GM23338 (cell line): ENCODE data around the gene PSMD10. TPM values are rescaled to one million over a fixed set of nuclear protein-coding genes. Genes with fewer than 3 reads are reported as not detected.

Experiments
- ATAC-seq: fragments of 200-7000 bp; cut with Tn5 transposase; 3 replicates; pipeline ENCODE4 v1.9.1; 2020
- DNase-seq: peaks from one replicate; pipeline ENCODE4 v3.0.0-alpha.2; 2015; ENCODE audit warnings: low spot score
- H2AFZ ChIP-seq: fragments of 200-600 bp; sonication (generic); 2 replicates; pipeline ENCODE4 v1.8.0; 2016; ENCODE audit warnings: antibody characterized with exemption, mild to moderate bottlenecking, moderate library complexity
- H3F3A ChIP-seq: fragments of 200-600 bp; sonication (generic); replicated peaks from 2 replicates; pipeline ENCODE4 v1.8.0; 2017; ENCODE audit warnings: antibody characterized with exemption, mixed run types, low read depth
- H3K27ac ChIP-seq: fragments of 200-600 bp; sonication (generic); 2 replicates; pipeline ENCODE4 v1.6.1; 2016; ENCODE audit warnings: low read depth
- H3K27me3 ChIP-seq: fragments of 200-600 bp; sonication (generic); 2 replicates; pipeline ENCODE4 v1.8.0; 2016; ENCODE audit warnings: mild to moderate bottlenecking, mixed run types, moderate library complexity; ENCODE audit not compliant: insufficient read depth
- H3K36me3 ChIP-seq: fragments of 200-600 bp; sonication (generic); 2 replicates; pipeline ENCODE4 v1.8.0; 2016; ENCODE audit warnings: mild to moderate bottlenecking; ENCODE audit not compliant: insufficient read depth
- H3K4me1 ChIP-seq: fragments of 200-600 bp; sonication (generic); 2 replicates; pipeline ENCODE4 v1.8.0; 2016; ENCODE audit warnings: mild to moderate bottlenecking, moderate library complexity; ENCODE audit not compliant: insufficient read depth
- H3K4me2 ChIP-seq: fragments of 200-600 bp; sonication (generic); 2 replicates; pipeline ENCODE4 v1.7.1; 2017; ENCODE audit warnings: mixed run types
- H3K4me3 ChIP-seq: fragments of 200-600 bp; sonication (generic); 2 replicates; pipeline ENCODE4 v1.6.1; 2016; ENCODE audit warnings: mixed run types
- H3K79me2 ChIP-seq: fragments of 200-600 bp; sonication (generic); replicated peaks from 2 replicates; pipeline ENCODE4 v1.8.0; 2017; ENCODE audit warnings: mild to moderate bottlenecking; ENCODE audit not compliant: insufficient read depth
- H3K9me2 ChIP-seq: fragments of 200-600 bp; sonication (generic); 2 replicates; pipeline ENCODE4 v1.8.0; 2017; ENCODE audit not compliant: insufficient read depth
- H4K20me1 ChIP-seq: fragments of 200-600 bp; sonication (generic); replicated peaks from 2 replicates; pipeline ENCODE4 v1.8.0; 2017; ENCODE audit warnings: mild to moderate bottlenecking; ENCODE audit not compliant: insufficient read depth
- H3K27ac Mint-ChIP-seq: 2 replicates; pipeline ENCODE4 v1.8.0; 2020; ENCODE audit warnings: inconsistent platforms, mild to moderate bottlenecking, moderate library complexity, mixed read lengths
- H3K27me3 Mint-ChIP-seq: 3 replicates; pipeline ENCODE4 v1.8.0; 2022; ENCODE audit warnings: low read depth, mild to moderate bottlenecking, moderate library complexity, mixed read lengths, inconsistent platforms; ENCODE audit not compliant: insufficient read depth, poor library complexity
- H3K36me3 Mint-ChIP-seq: 3 replicates; pipeline ENCODE4 v1.8.0; 2021; ENCODE audit warnings: low read depth, mild to moderate bottlenecking, inconsistent platforms, moderate library complexity, mixed read lengths
- H3K4me1 Mint-ChIP-seq: 3 replicates; pipeline ENCODE4 v1.8.0; 2020; ENCODE audit warnings: mild to moderate bottlenecking, inconsistent platforms, mixed read lengths
- H3K4me3 Mint-ChIP-seq: 3 replicates; pipeline ENCODE4 v1.8.0; 2021; ENCODE audit warnings: moderate library complexity, mild to moderate bottlenecking, inconsistent platforms, mixed read lengths
- H3K9me3 Mint-ChIP-seq: 3 replicates; pipeline ENCODE4 v1.8.0; 2020; ENCODE audit warnings: moderate library complexity, mild to moderate bottlenecking, inconsistent platforms, mixed read lengths
- CREB1 ChIP-seq: fragments of 250-450 bp; sonication (Bioruptor Pico); IDR thresholded peaks from 2 replicates; pipeline ENCODE4 v1.5.0; 2020; ENCODE audit warnings: low read depth, mild to moderate bottlenecking, moderate library complexity
- EZH2 ChIP-seq: fragments of 200-600 bp; sonication (generic); IDR thresholded peaks from one replicate; pipeline ENCODE4 v1.8.0; 2017; ENCODE audit warnings: antibody characterized with exemption, mild to moderate bottlenecking, low read depth; ENCODE audit not compliant: unreplicated experiment
- EZH2phosphoT487 ChIP-seq: fragments of 200-600 bp; sonication (generic); IDR thresholded peaks from one replicate; pipeline ENCODE4 v1.8.1; 2018; ENCODE audit warnings: antibody characterized with exemption; ENCODE audit not compliant: unreplicated experiment
- JUNB ChIP-seq: IDR thresholded peaks from one replicate; pipeline ENCODE4 v1.6.1; 2016; ENCODE audit warnings: antibody characterized with exemption; ENCODE audit not compliant: unreplicated experiment
- NANOG ChIP-seq: IDR thresholded peaks from 2 replicates; pipeline ENCODE4 v1.6.1; 2016; ENCODE audit warnings: antibody characterized with exemption, borderline replicate concordance
- POLR2AphosphoS5 ChIP-seq: IDR thresholded peaks from 2 replicates; pipeline ENCODE4 v1.6.1; 2016; ENCODE audit warnings: antibody characterized with exemption, low read depth
- STAT1 ChIP-seq: IDR thresholded peaks from one replicate; pipeline ENCODE4 v1.6.1; 2016; ENCODE audit warnings: antibody characterized with exemption; ENCODE audit not compliant: unreplicated experiment
- ZNF114 ChIP-seq: fragments of 250-450 bp; sonication (Bioruptor Pico); IDR thresholded peaks from 2 replicates; pipeline ENCODE4 v1.5.0; 2020; ENCODE audit warnings: mild to moderate bottlenecking, moderate library complexity
- ZNF331 ChIP-seq: fragments of 250-450 bp; sonication (Bioruptor Pico); IDR thresholded peaks from 2 replicates; pipeline ENCODE4 v1.5.0; 2020; ENCODE audit warnings: low read depth, mild to moderate bottlenecking, moderate library complexity
- polyA plus RNA-seq: library from polyadenylated mRNA; unstranded; fragments of >200 nt; fragmentation: Nextera tagmentation; extraction: Ambion mirVana; gene quantifications from 2 replicates; pipeline ENCODE4 v1.2.1, GENCODE V29; 2016
- total RNA-seq: library from RNA; depleted of rRNA; stranded (reverse); fragments of >200 nt; shearing (Covaris generic); gene quantifications from 2 replicates; pipeline ENCODE4 v1.2.3, GENCODE V29; 2014
- TF ChIP-seq, protein P1 (sequence below): IDR thresholded peaks from 2 replicates; pipeline ENCODE4 v1.6.1; 2016; ENCODE audit warnings: antibody characterized with exemption
- TF ChIP-seq, protein P2 (sequence below), 2 experiments: fragments of 200-600 bp in 1 of 2; sonication (generic) in 1 of 2; conservative IDR thresholded peaks; 2 replicates each; pipeline versions ENCODE4 v1.5.1 to v1.6.1; 2016 to 2017; ENCODE audit warnings: antibody characterized with exemption in 2 of 2, low read depth in 2 of 2, mild to moderate bottlenecking in 2 of 2, moderate library complexity in 1 of 2
- TF ChIP-seq, protein P3 (sequence below): IDR thresholded peaks from one replicate; pipeline ENCODE4 v1.6.1; 2018; ENCODE audit warnings: antibody characterized with exemption; ENCODE audit not compliant: unreplicated experiment

Gene PSMD10
- total and polyA plus RNA-seq, 2 experiments from 2014 or later = 53.0 to 61.2 TPM

DNA sequence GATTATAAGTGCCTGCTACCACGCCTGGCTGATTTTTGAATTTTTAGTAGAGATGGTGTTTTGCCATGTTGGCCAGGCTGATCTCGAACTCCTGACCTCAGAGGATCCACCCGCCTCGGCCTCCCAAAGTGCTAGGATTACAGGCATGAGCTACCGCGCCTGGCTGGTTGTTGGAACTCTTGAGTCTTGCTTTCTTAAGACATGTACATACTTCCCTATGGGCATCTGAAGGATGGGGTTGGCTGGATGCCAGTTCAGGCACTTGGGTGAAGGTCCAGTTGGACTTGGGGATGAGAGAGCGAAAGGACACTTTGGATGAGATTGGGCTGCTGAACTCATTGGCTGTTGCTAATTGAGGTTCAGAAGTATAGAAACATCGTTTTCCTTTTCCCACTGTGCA, 40.7 kb upstream of the PSMD10 start:
- no peaks in the 10 kb centered on the region for H3K36me3 ChIP-seq
- Mint-ChIP-seq H3K36me3 (no peaks in the 10 kb centered on the region), H3K9me3 (no peaks in the 10 kb centered on the region), H3K27ac (no peak overlapping the region), H3K4me3 (no peak overlapping the region), H3K27me3 (no peaks in the 10 kb centered on the region), H3K4me1 (peaks cover 3% of the 10 kb centered on the region; the same call in 2 of the 3 replicates)
- no peaks in the 10 kb centered on the region for H3K4me1 ChIP-seq
- H4K20me1 ChIP-seq = no peaks in the 10 kb centered on the region
- ATAC-seq (no peak), DNase-seq (no peak)
- H3K27me3 ChIP-seq = no peaks in the 10 kb centered on the region
- H3K4me2 ChIP-seq = no peak overlapping the region
- TF ChIP-seq POLR2AphosphoS5 (no peak), CREB1 (CRISPR knock-in tag) (no peak), ZNF331 (CRISPR knock-in tag) (no peak), ZNF114 (no peak)
- TF ChIP-seq, protein P1, sequence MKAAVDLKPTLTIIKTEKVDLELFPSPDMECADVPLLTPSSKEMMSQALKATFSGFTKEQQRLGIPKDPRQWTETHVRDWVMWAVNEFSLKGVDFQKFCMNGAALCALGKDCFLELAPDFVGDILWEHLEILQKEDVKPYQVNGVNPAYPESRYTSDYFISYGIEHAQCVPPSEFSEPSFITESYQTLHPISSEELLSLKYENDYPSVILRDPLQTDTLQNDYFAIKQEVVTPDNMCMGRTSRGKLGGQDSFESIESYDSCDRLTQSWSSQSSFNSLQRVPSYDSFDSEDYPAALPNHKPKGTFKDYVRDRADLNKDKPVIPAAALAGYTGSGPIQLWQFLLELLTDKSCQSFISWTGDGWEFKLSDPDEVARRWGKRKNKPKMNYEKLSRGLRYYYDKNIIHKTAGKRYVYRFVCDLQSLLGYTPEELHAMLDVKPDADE = no peak
- TF ChIP-seq, protein P2, sequence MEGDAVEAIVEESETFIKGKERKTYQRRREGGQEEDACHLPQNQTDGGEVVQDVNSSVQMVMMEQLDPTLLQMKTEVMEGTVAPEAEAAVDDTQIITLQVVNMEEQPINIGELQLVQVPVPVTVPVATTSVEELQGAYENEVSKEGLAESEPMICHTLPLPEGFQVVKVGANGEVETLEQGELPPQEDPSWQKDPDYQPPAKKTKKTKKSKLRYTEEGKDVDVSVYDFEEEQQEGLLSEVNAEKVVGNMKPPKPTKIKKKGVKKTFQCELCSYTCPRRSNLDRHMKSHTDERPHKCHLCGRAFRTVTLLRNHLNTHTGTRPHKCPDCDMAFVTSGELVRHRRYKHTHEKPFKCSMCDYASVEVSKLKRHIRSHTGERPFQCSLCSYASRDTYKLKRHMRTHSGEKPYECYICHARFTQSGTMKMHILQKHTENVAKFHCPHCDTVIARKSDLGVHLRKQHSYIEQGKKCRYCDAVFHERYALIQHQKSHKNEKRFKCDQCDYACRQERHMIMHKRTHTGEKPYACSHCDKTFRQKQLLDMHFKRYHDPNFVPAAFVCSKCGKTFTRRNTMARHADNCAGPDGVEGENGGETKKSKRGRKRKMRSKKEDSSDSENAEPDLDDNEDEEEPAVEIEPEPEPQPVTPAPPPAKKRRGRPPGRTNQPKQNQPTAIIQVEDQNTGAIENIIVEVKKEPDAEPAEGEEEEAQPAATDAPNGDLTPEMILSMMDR (conservative IDR thresholded peaks at IDR 0.05; ENCODE audit: low read depth in 2 of 2) = no peak
- H2AFZ ChIP-seq = no peak overlapping the region
- H3K9me2 ChIP-seq = no peaks in the 10 kb centered on the region
- H3F3A ChIP-seq = no peaks in the 10 kb centered on the region
- H3K4me3 ChIP-seq = no peak overlapping the region
- no peak overlapping the region for H3K27ac ChIP-seq
- H3K79me2 ChIP-seq = no peaks in the 10 kb centered on the region

DNA sequence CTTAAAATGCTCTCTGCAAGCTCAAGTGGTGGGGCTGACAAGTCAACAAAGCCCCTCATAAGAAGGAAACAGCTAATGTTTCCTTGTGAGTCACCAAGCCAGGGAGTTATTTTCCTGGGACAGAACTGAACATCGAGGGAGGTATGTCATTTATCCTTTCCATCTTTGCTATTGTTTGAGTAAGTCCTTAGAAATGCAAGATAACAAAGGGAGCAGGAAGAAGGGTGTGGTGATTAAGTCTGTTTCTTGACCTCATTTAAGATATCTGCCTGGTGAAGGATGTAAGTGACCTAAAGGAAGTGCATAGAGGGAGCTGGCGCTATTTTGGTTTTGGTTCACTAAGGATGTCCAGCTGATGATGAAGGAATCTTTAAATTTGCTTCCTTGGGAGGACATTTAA, 40.1 kb upstream of the PSMD10 start:
- no peaks in the 10 kb centered on the region for H3F3A ChIP-seq
- H3K79me2 ChIP-seq = no peaks in the 10 kb centered on the region
- no peaks in the 10 kb centered on the region for H3K27me3 ChIP-seq
- H3K4me1 Mint-ChIP-seq = peaks cover 8% of the 10 kb centered on the region
- H2AFZ ChIP-seq = no peak overlapping the region
- H4K20me1 ChIP-seq = no peaks in the 10 kb centered on the region
- DNase-seq (no peak), ATAC-seq (no peak)
- no peaks in the 10 kb centered on the region for H3K36me3 ChIP-seq
- H3K4me3 Mint-ChIP-seq = no peak overlapping the region
- H3K27ac Mint-ChIP-seq = no peak overlapping the region
- no peak overlapping the region for H3K4me2 ChIP-seq
- no peak overlapping the region for H3K4me3 ChIP-seq
- H3K9me2 ChIP-seq = no peaks in the 10 kb centered on the region
- H3K36me3 Mint-ChIP-seq = no peaks in the 10 kb centered on the region
- no peaks in the 10 kb centered on the region for H3K27me3 Mint-ChIP-seq
- no peak overlapping the region for H3K27ac ChIP-seq
- H3K9me3 Mint-ChIP-seq = no peaks in the 10 kb centered on the region
- H3K4me1 ChIP-seq = peaks cover 3% of the 10 kb centered on the region; the same call in 1 of the 2 replicates
- TF ChIP-seq NANOG (no peak), JUNB (no peak), STAT1 (no peak), EZH2phosphoT487 (no peak), CREB1 (CRISPR knock-in tag) (no peak), ZNF331 (CRISPR knock-in tag) (no peak), EZH2 (no peak), ZNF114 (no peak)
- TF ChIP-seq, protein P1 = no peak
- TF ChIP-seq, protein P3, sequence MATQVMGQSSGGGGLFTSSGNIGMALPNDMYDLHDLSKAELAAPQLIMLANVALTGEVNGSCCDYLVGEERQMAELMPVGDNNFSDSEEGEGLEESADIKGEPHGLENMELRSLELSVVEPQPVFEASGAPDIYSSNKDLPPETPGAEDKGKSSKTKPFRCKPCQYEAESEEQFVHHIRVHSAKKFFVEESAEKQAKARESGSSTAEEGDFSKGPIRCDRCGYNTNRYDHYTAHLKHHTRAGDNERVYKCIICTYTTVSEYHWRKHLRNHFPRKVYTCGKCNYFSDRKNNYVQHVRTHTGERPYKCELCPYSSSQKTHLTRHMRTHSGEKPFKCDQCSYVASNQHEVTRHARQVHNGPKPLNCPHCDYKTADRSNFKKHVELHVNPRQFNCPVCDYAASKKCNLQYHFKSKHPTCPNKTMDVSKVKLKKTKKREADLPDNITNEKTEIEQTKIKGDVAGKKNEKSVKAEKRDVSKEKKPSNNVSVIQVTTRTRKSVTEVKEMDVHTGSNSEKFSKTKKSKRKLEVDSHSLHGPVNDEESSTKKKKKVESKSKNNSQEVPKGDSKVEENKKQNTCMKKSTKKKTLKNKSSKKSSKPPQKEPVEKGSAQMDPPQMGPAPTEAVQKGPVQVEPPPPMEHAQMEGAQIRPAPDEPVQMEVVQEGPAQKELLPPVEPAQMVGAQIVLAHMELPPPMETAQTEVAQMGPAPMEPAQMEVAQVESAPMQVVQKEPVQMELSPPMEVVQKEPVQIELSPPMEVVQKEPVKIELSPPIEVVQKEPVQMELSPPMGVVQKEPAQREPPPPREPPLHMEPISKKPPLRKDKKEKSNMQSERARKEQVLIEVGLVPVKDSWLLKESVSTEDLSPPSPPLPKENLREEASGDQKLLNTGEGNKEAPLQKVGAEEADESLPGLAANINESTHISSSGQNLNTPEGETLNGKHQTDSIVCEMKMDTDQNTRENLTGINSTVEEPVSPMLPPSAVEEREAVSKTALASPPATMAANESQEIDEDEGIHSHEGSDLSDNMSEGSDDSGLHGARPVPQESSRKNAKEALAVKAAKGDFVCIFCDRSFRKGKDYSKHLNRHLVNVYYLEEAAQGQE = no peak
- TF ChIP-seq, protein P2 (conservative IDR thresholded peaks at IDR 0.05; ENCODE audit: low read depth in 2 of 2) = no peak
